Neural crest cell (in vitro differentiated cells): ENCODE measurements around the gene KCNA10. TPM values are rescaled to one million over a fixed set of nuclear protein-coding genes. Genes with fewer than 3 reads are reported as not detected.

Experiments used
- DNase-seq: peaks from one replicate; pipeline ENCODE4 v3.0.0; 2021; ENCODE audit warnings: low read depth, mixed read lengths, low spot score
- H3K27ac Mint-ChIP-seq: one replicate; pipeline ENCODE4 v1.8.0; 2021; ENCODE audit warnings: mild to moderate bottlenecking, mixed read lengths; ENCODE audit not compliant: unreplicated experiment
- H3K27me3 Mint-ChIP-seq: 2 replicates; pipeline ENCODE4 v1.8.0; 2021; ENCODE audit warnings: low read depth, mild to moderate bottlenecking, mixed read lengths
- H3K36me3 Mint-ChIP-seq: 2 replicates; pipeline ENCODE4 v1.8.0; 2021; ENCODE audit warnings: low read depth, mild to moderate bottlenecking, mixed read lengths
- H3K4me1 Mint-ChIP-seq: 2 replicates; pipeline ENCODE4 v1.8.0; 2021; ENCODE audit warnings: mixed read lengths
- H3K4me3 Mint-ChIP-seq: one replicate; pipeline ENCODE4 v1.8.0; 2021; ENCODE audit warnings: mild to moderate bottlenecking, mixed read lengths
- H3K9me3 Mint-ChIP-seq: 2 replicates; pipeline ENCODE4 v1.8.0; 2021; ENCODE audit warnings: mixed read lengths
- CTCF ChIP-seq: fragments of 200-600 bp; sonication (generic); conservative IDR thresholded peaks from 2 replicates; pipeline ENCODE4 v1.5.0; 2021; ENCODE audit warnings: antibody characterized with exemption, mild to moderate bottlenecking
- total RNA-seq: library from RNA; stranded (reverse); gene quantifications from 2 replicates; pipeline ENCODE4 v1.2.1, GENCODE V29; 2021

The KCNA10 gene
- total RNA-seq, 1 donor from 2014 or later: not detected

- no peak for DNase-seq
- Mint-ChIP-seq H3K4me1 (no peaks in the 10 kb centered on the region), H3K9me3 (no peaks in the 10 kb centered on the region), H3K4me3 (no peak overlapping the region), H3K36me3 (no peaks in the 10 kb centered on the region), H3K27me3 (peaks cover 9% of the 10 kb centered on the region), H3K27ac (no peak overlapping the region)
- no peak for TF ChIP-seq CTCF
Measured at GRCh38 chr1:110477967-110478640, 40.9 kb downstream of the KCNA10 start.

- Mint-ChIP-seq H3K4me3 (no peak overlapping the region), H3K9me3 (no peaks in the 10 kb centered on the region), H3K4me1 (no peaks in the 10 kb centered on the region), H3K27me3 (peaks cover 8% of the 10 kb centered on the region), H3K27ac (no peak overlapping the region), H3K36me3 (no peaks in the 10 kb centered on the region)
- DNase-seq: no peak
- peak; percentile 40 for TF ChIP-seq CTCF
Measured at GRCh38 chr1:110477445-110477957, 41.5 kb downstream of the KCNA10 start.

- Mint-ChIP-seq H3K27me3 (peaks cover 6% of the 10 kb centered on the region), H3K27ac (no peak overlapping the region), H3K4me3 (no peak overlapping the region), H3K9me3 (no peaks in the 10 kb centered on the region), H3K36me3 (no peaks in the 10 kb centered on the region), H3K4me1 (no peaks in the 10 kb centered on the region)
- no peak for TF ChIP-seq CTCF
- DNase-seq: no peak
Measured at GRCh38 chr1:110477041-110477440, 41.9 kb downstream of the KCNA10 start.

- Mint-ChIP-seq H3K9me3 (no peaks in the 10 kb centered on the region), H3K27me3 (peaks cover 6% of the 10 kb centered on the region)
Measured at GRCh38 chr1:110476028-110476765, 42.8 kb downstream of the KCNA10 start.

More at GRCh38 chr1:110476028-110476765, 42.8 kb downstream of the KCNA10 start:
- H3K4me1 Mint-ChIP-seq: no peaks in the 10 kb centered on the region
- no peak for TF ChIP-seq CTCF
- no peak for DNase-seq
- no peak overlapping the region for H3K4me3 Mint-ChIP-seq
- H3K36me3 Mint-ChIP-seq: no peaks in the 10 kb centered on the region
- H3K27ac Mint-ChIP-seq: no peak overlapping the region
